IMR-90 (cell line): Measurements from ENCODE around the gene DYNLRB1. TPM values are rescaled to one million over a fixed set of nuclear protein-coding genes. Genes with fewer than 3 reads are reported as not detected.

Source experiments
- ATAC-seq: fragments of 200-7000 bp; cut with Tn5 transposase; 2 replicates; pipeline ENCODE4 v1.9.1; 2020; ENCODE audit warnings: low read depth, mild to moderate bottlenecking, moderate library complexity
- BruUV-seq: library from RNA; stranded (reverse); fragments of 400-500 nt; replicated peaks from 2 replicates; lab custom pipeline; 2021; lab: Mats Ljungman, UMichigan
- CTCF ChIA-PET: fragments of 300-600 bp; formaldehyde crosslinking; extraction: SDS; loops from one replicate; lab custom pipeline; 2021; ENCODE audit warnings: antibody characterized with exemption; lab: Yijun Ruan, JAX
- POLR2A ChIA-PET: fragments of 300-600 bp; sonication (Branson Sonifier 250); formaldehyde crosslinking; loops from one replicate; lab custom pipeline; 2022; ENCODE audit warnings: antibody characterized with exemption; ENCODE audit not compliant: unreplicated experiment; lab: Charles Lee
- DNase-seq: peaks from one replicate; pipeline ENCODE4 v3.0.0; 2013
- H2AFZ ChIP-seq: replicated peaks from 2 replicates; pipeline ENCODE3; 2013; ENCODE audit warnings: low read length, mild to moderate bottlenecking; ENCODE audit not compliant: poor library complexity
- H2AK5ac ChIP-seq: 2 replicates; pipeline ENCODE4 v1.6.1; 2013; ENCODE audit warnings: low read depth, low read length, inconsistent platforms
- H2AK9ac ChIP-seq: replicated peaks from 2 replicates; pipeline ENCODE3; 2013; ENCODE audit warnings: mild to moderate bottlenecking, low read depth, low read length, moderate library complexity; ENCODE audit not compliant: poor library complexity
- H2BK120ac ChIP-seq: 2 replicates; pipeline ENCODE4 v1.6.1; 2013; ENCODE audit warnings: low read depth, low read length, inconsistent platforms
- H2BK15ac ChIP-seq: 3 replicates; pipeline ENCODE4 v1.6.1; 2013; ENCODE audit warnings: low read depth, low read length, inconsistent platforms
- H2BK20ac ChIP-seq: 2 replicates; pipeline ENCODE4 v1.6.1; 2013; ENCODE audit warnings: low read depth, mild to moderate bottlenecking, inconsistent platforms, low read length, moderate library complexity
- H2BK5ac ChIP-seq: 2 replicates; pipeline ENCODE4 v1.6.1; 2013; ENCODE audit warnings: mild to moderate bottlenecking, low read depth, low read length, inconsistent platforms; ENCODE audit not compliant: poor library complexity, severe bottlenecking
- H3K14ac ChIP-seq: replicated peaks from 2 replicates; pipeline ENCODE4 v1.6.1; 2013; ENCODE audit warnings: low read depth, low read length, inconsistent platforms
- H3K18ac ChIP-seq: 2 replicates; pipeline ENCODE4 v1.6.1; 2013; ENCODE audit warnings: low read depth, low read length, control low read depth
- H3K23ac ChIP-seq: 2 replicates; pipeline ENCODE4 v1.6.1; 2013; ENCODE audit warnings: low read depth, low read length, inconsistent platforms
- H3K27ac ChIP-seq: 2 replicates; pipeline ENCODE4 v1.5.1; 2013; ENCODE audit warnings: mild to moderate bottlenecking, control low read depth, low read length; ENCODE audit not compliant: insufficient read depth
- H3K27me3 ChIP-seq: 2 replicates; pipeline ENCODE4 v1.6.1; 2013; ENCODE audit warnings: low read length; ENCODE audit not compliant: control insufficient read depth, insufficient read depth
- H3K36me3 ChIP-seq: 2 replicates; pipeline ENCODE4 v1.6.1; 2013; ENCODE audit warnings: low read length, mixed read lengths; ENCODE audit not compliant: control insufficient read depth, insufficient read depth
- H3K4ac ChIP-seq: 2 replicates; pipeline ENCODE4 v1.6.1; 2013; ENCODE audit warnings: low read depth, low read length, inconsistent platforms
- H3K4me1 ChIP-seq: 2 replicates; pipeline ENCODE4 v1.6.1; 2013; ENCODE audit warnings: low read length, mixed read lengths; ENCODE audit not compliant: control insufficient read depth, insufficient read depth
- H3K4me2 ChIP-seq: 2 replicates; pipeline ENCODE4 v1.6.1; 2013; ENCODE audit warnings: low read depth, mild to moderate bottlenecking, control low read depth, low read length, moderate library complexity
- H3K4me3 ChIP-seq: 2 replicates; pipeline ENCODE4 v1.5.1; 2013; ENCODE audit warnings: low read depth, mild to moderate bottlenecking, control low read depth, low read length, moderate library complexity; ENCODE audit not compliant: insufficient read depth
- H3K56ac ChIP-seq: 2 replicates; pipeline ENCODE4 v1.6.1; 2013; ENCODE audit warnings: low read length, inconsistent platforms; ENCODE audit not compliant: insufficient read depth; ENCODE audit errors: extremely low read depth
- H3K79me1 ChIP-seq, 2 experiments: 2 replicates each; pipeline ENCODE4 v1.6.1; 2013; ENCODE audit warnings: low read length in 2 of 2, inconsistent platforms in 1 of 2, low read depth in 1 of 2
- H3K9ac ChIP-seq: 2 replicates; pipeline ENCODE4 v1.6.1; 2013; ENCODE audit warnings: low read depth, low read length, control low read depth
- H3K9me1 ChIP-seq: 2 replicates; pipeline ENCODE4 v1.6.1; 2013; ENCODE audit warnings: low read length, inconsistent platforms; ENCODE audit not compliant: insufficient read depth
- H3K9me3 ChIP-seq: 2 replicates; pipeline ENCODE4 v1.6.1; 2013; ENCODE audit warnings: low read length; ENCODE audit not compliant: control insufficient read depth, insufficient read depth
- H4K20me1 ChIP-seq: 2 replicates; pipeline ENCODE4 v1.6.1; 2013; ENCODE audit warnings: low read length, inconsistent platforms; ENCODE audit not compliant: insufficient read depth
- H4K5ac ChIP-seq: 2 replicates; pipeline ENCODE4 v1.6.1; 2013; ENCODE audit warnings: mild to moderate bottlenecking, low read depth, low read length, control low read depth
- H4K8ac ChIP-seq, 2 experiments: 2 replicates each; pipeline ENCODE4 v1.6.1; 2013; ENCODE audit warnings: low read depth in 2 of 2, low read length in 2 of 2, control low read depth in 1 of 2, inconsistent platforms in 1 of 2
- H4K91ac ChIP-seq: 2 replicates; pipeline ENCODE4 v1.6.1; 2013; ENCODE audit warnings: low read depth, low read length, inconsistent platforms; ENCODE audit not compliant: insufficient read depth
- CEBPB ChIP-seq: IDR thresholded peaks from 2 replicates; pipeline ENCODE4 v1.6.1; 2012; ENCODE audit warnings: low read depth, low read length, improper control_type of control experiment
- CHD1 ChIP-seq: IDR thresholded peaks from 2 replicates; pipeline ENCODE4 v1.6.1; 2012; ENCODE audit warnings: low read depth, low read length, improper control_type of control experiment
- FOS ChIP-seq: fragments of 150-350 bp; IDR thresholded peaks from 2 replicates; pipeline ENCODE4 v1.6.1; 2016; ENCODE audit warnings: low read depth, low read length
- MAFK ChIP-seq: IDR thresholded peaks from 2 replicates; pipeline ENCODE4 v1.6.1; 2012; ENCODE audit warnings: low read depth, low read length, improper control_type of control experiment
- MXI1 ChIP-seq: IDR thresholded peaks from 2 replicates; pipeline ENCODE4 v1.6.1; 2012; ENCODE audit warnings: low read depth, mild to moderate bottlenecking, low read length, moderate library complexity, borderline replicate concordance
- POLR2A ChIP-seq: IDR thresholded peaks from 2 replicates; pipeline ENCODE4 v1.6.1; 2012; ENCODE audit warnings: mild to moderate bottlenecking, low read depth, low read length
- RAD21 ChIP-seq: IDR thresholded peaks from 2 replicates; pipeline ENCODE4 v1.6.1; 2012; ENCODE audit warnings: low read length, improper control_type of control experiment
- RCOR1 ChIP-seq: IDR thresholded peaks from 2 replicates; pipeline ENCODE4 v1.6.1; 2012; ENCODE audit warnings: mild to moderate bottlenecking, low read length, improper control_type of control experiment; ENCODE audit not compliant: insufficient replicate concordance
- RFX5 ChIP-seq: IDR thresholded peaks from 2 replicates; pipeline ENCODE4 v1.8.0; 2012; ENCODE audit warnings: low read depth, mild to moderate bottlenecking, low read length, moderate library complexity
- SMC3 ChIP-seq: fragments of 150-350 bp; IDR thresholded peaks from 2 replicates; pipeline ENCODE4 v1.6.1; 2016; ENCODE audit warnings: low read depth, mild to moderate bottlenecking, antibody characterized with exemption, low read length, moderate library complexity
- WGBS, 2 experiments: methylation state at CpG; one replicate each; pipeline versions ENCODE4 v1.1.5 to v1.1.7; 2013; ENCODE audit warnings: missing lambda C conversion rate in 2 of 2; ENCODE audit not compliant: insufficient read length in 1 of 2; ENCODE audit errors: extremely low coverage in 2 of 2; 5-methylcytosine and 5-hydroxymethylcytosine counted together
- dilution Hi-C: fragments of 300-500 bp; cut with HindIII; formaldehyde crosslinking; loops from one replicate; pipeline ENCODE4 v1.14.3; 2018; ENCODE audit warnings: low sequenced_read_pairs; ENCODE audit not compliant: unreplicated experiment
- in situ Hi-C: fragments of 300-500 bp; cut with MboI; formaldehyde crosslinking; loops from 3 replicates; pipeline ENCODE4 v1.14.3; 2019; ENCODE audit warnings: low sequenced_read_pairs, inconsistent platforms, mixed read lengths
- intact Hi-C: fragments of 100-400 bp; cut with micrococcal nuclease; formaldehyde crosslinking; loops from 2 replicates; pipeline ENCODE4 v1.10.0; 2022
- polyA plus RNA-seq, 3 experiments: library from polyadenylated mRNA; depleted of rRNA; stranded (reverse); fragments of >200 nt; gene quantifications; 2 replicates each; pipeline ENCODE4 v1.2.3, GENCODE V29; 2012; ENCODE audit warnings: low replicate concordance in 1 of 3
- total RNA-seq: library from RNA; depleted of rRNA; stranded (reverse); fragments of >200 nt; gene quantifications from 2 replicates; pipeline ENCODE4 v1.2.3, GENCODE V29; 2012
- TF ChIP-seq, protein P1 (sequence below): fragments of 150-350 bp; IDR thresholded peaks from 2 replicates; pipeline ENCODE4 v1.6.1; 2017; ENCODE audit warnings: mild to moderate bottlenecking, antibody characterized with exemption, low read length, low read depth
- TF ChIP-seq, protein P2 (sequence below): fragments of 150-350 bp; IDR thresholded peaks from 2 replicates; pipeline ENCODE4 v1.6.1; 2016; ENCODE audit warnings: low read depth, mild to moderate bottlenecking, low read length, moderate library complexity, borderline replicate concordance

Gene DYNLRB1
- total and polyA plus RNA-seq, 2 of the 4 experiments (the other 2 are of a cell fraction): 82.4 to 380 TPM

DNA sequence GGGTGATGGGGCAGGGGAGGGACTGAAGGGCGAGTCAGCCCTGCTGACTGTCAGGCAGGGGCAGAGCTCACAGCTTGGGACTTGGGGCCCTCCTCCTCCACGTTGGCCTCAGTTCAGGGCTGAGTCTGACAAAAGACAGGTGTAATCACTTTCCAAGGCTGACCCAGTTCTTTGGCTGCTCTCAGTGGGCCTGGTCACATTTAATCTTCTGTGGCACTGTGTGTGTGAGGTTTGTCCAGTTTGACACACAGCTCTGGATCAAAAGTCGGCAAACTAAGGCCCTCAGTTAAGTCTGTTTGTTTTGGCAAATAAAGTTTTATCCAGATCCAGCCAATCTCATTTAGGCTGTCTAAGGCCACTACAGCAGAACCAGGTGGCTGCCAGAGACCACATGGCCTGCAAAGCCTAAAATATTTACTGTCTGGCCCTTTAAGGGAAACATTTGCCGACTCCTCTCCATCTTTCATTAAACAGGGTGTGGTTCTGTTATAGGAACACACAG, 37.2 kb downstream of the DYNLRB1 start:
- peak overlapping the region; percentile 69 for H2AK9ac ChIP-seq
- no peaks in the 10 kb centered on the region for H3K27me3 ChIP-seq
- H3K79me1 ChIP-seq: peaks cover 0 to 3% of the 10 kb centered on the region in 2 experiments; a peak in 1 of 4 replicates
- H3K9me1 ChIP-seq: 0 out of 2 replicates have a peak, but pooled peaks cover 5% of the 10 kb centered on the region
- no peak overlapping the region for H2BK15ac ChIP-seq
- BruUV-seq: no TSS peak
- in situ Hi-C loops: no loop called here
- no peak overlapping the region for H3K9ac ChIP-seq
- no peak overlapping the region for H3K27ac ChIP-seq
- H4K5ac ChIP-seq: no peak overlapping the region
- H3K4ac ChIP-seq: no peak overlapping the region
- ATAC-seq: no peak
- no peak overlapping the region for H3K23ac ChIP-seq
- no peak overlapping the region for H2BK120ac ChIP-seq
- no peak overlapping the region for H4K91ac ChIP-seq
- H3K4me1 ChIP-seq: peaks cover 2% of the 10 kb centered on the region; the same call in 1 of the 2 replicates
- 0 out of 2 replicates have a peak overlapping the region, but pooled peaks have one; percentile 15 for H2AK5ac ChIP-seq
- dilution Hi-C loops: no loop called here
- H3K9me3 ChIP-seq: no peaks in the 10 kb centered on the region
- no peak overlapping the region for H3K18ac ChIP-seq
- CTCF ChIA-PET: no interaction called here
- no peak overlapping the region for H2BK5ac ChIP-seq
- DNase-seq: no peak
- TF ChIP-seq MXI1 (no peak), RCOR1 (no peak), SMC3 (no peak), CHD1 (no peak), RFX5 (no peak), POLR2A (no peak), FOS (no peak), MAFK (no peak), RAD21 (no peak), CEBPB (no peak)
- TF ChIP-seq, protein P1, sequence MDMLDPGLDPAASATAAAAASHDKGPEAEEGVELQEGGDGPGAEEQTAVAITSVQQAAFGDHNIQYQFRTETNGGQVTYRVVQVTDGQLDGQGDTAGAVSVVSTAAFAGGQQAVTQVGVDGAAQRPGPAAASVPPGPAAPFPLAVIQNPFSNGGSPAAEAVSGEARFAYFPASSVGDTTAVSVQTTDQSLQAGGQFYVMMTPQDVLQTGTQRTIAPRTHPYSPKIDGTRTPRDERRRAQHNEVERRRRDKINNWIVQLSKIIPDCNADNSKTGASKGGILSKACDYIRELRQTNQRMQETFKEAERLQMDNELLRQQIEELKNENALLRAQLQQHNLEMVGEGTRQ: no peak
- TF ChIP-seq, protein P2, sequence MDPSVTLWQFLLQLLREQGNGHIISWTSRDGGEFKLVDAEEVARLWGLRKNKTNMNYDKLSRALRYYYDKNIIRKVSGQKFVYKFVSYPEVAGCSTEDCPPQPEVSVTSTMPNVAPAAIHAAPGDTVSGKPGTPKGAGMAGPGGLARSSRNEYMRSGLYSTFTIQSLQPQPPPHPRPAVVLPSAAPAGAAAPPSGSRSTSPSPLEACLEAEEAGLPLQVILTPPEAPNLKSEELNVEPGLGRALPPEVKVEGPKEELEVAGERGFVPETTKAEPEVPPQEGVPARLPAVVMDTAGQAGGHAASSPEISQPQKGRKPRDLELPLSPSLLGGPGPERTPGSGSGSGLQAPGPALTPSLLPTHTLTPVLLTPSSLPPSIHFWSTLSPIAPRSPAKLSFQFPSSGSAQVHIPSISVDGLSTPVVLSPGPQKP: no peak
- no peaks in the 10 kb centered on the region for H3K36me3 ChIP-seq
- no CpG with 5 or more reads among the region's 4 CpGs for WGBS, 2 experiments
- no peaks in the 10 kb centered on the region for H4K20me1 ChIP-seq
- H2BK20ac ChIP-seq: no peak overlapping the region
- no peak overlapping the region for H3K4me3 ChIP-seq
- intact Hi-C loops: no loop called here
- H3K56ac ChIP-seq: no peak overlapping the region
- H4K8ac ChIP-seq: no peak overlapping the region
- no peak overlapping the region for H3K14ac ChIP-seq
- H3K4me2 ChIP-seq: no peak overlapping the region
- POLR2A ChIA-PET: no interaction called here
- peak overlapping the region; percentile 10 for H2AFZ ChIP-seq
